IMR-90 (cell line): Measurements from ENCODE around the gene BMP2K. TPM values are rescaled to one million over a fixed set of nuclear protein-coding genes. Genes with fewer than 3 reads are reported as not detected.

Experiments
- ATAC-seq: fragments of 200-7000 bp; cut with Tn5 transposase; 2 replicates; pipeline ENCODE4 v1.9.1; 2020; ENCODE audit warnings: low read depth, mild to moderate bottlenecking, moderate library complexity
- BruUV-seq: library from RNA; stranded (reverse); fragments of 400-500 nt; replicated peaks from 2 replicates; lab custom pipeline; 2021; lab: Mats Ljungman, UMichigan
- CTCF ChIA-PET: fragments of 300-600 bp; formaldehyde crosslinking; extraction: SDS; loops from one replicate; lab custom pipeline; 2021; ENCODE audit warnings: antibody characterized with exemption; lab: Yijun Ruan, JAX
- POLR2A ChIA-PET: fragments of 300-600 bp; sonication (Branson Sonifier 250); formaldehyde crosslinking; loops from one replicate; lab custom pipeline; 2022; ENCODE audit warnings: antibody characterized with exemption; ENCODE audit not compliant: unreplicated experiment; lab: Charles Lee
- DNase-seq: peaks from one replicate; pipeline ENCODE4 v3.0.0; 2013
- H2AFZ ChIP-seq: replicated peaks from 2 replicates; pipeline ENCODE3; 2013; ENCODE audit warnings: low read length, mild to moderate bottlenecking; ENCODE audit not compliant: poor library complexity
- H2AK5ac ChIP-seq: 2 replicates; pipeline ENCODE4 v1.6.1; 2013; ENCODE audit warnings: low read depth, low read length, inconsistent platforms
- H2AK9ac ChIP-seq: replicated peaks from 2 replicates; pipeline ENCODE3; 2013; ENCODE audit warnings: mild to moderate bottlenecking, low read depth, low read length, moderate library complexity; ENCODE audit not compliant: poor library complexity
- H2BK120ac ChIP-seq: 2 replicates; pipeline ENCODE4 v1.6.1; 2013; ENCODE audit warnings: low read depth, low read length, inconsistent platforms
- H2BK15ac ChIP-seq: 3 replicates; pipeline ENCODE4 v1.6.1; 2013; ENCODE audit warnings: low read depth, low read length, inconsistent platforms
- H2BK20ac ChIP-seq: 2 replicates; pipeline ENCODE4 v1.6.1; 2013; ENCODE audit warnings: low read depth, mild to moderate bottlenecking, inconsistent platforms, low read length, moderate library complexity
- H2BK5ac ChIP-seq: 2 replicates; pipeline ENCODE4 v1.6.1; 2013; ENCODE audit warnings: mild to moderate bottlenecking, low read depth, low read length, inconsistent platforms; ENCODE audit not compliant: poor library complexity, severe bottlenecking
- H3K14ac ChIP-seq: replicated peaks from 2 replicates; pipeline ENCODE4 v1.6.1; 2013; ENCODE audit warnings: low read depth, low read length, inconsistent platforms
- H3K18ac ChIP-seq: 2 replicates; pipeline ENCODE4 v1.6.1; 2013; ENCODE audit warnings: low read depth, low read length, control low read depth
- H3K23ac ChIP-seq: 2 replicates; pipeline ENCODE4 v1.6.1; 2013; ENCODE audit warnings: low read depth, low read length, inconsistent platforms
- H3K27ac ChIP-seq: 2 replicates; pipeline ENCODE4 v1.5.1; 2013; ENCODE audit warnings: mild to moderate bottlenecking, control low read depth, low read length; ENCODE audit not compliant: insufficient read depth
- H3K27me3 ChIP-seq: 2 replicates; pipeline ENCODE4 v1.6.1; 2013; ENCODE audit warnings: low read length; ENCODE audit not compliant: control insufficient read depth, insufficient read depth
- H3K36me3 ChIP-seq: 2 replicates; pipeline ENCODE4 v1.6.1; 2013; ENCODE audit warnings: low read length, mixed read lengths; ENCODE audit not compliant: control insufficient read depth, insufficient read depth
- H3K4ac ChIP-seq: 2 replicates; pipeline ENCODE4 v1.6.1; 2013; ENCODE audit warnings: low read depth, low read length, inconsistent platforms
- H3K4me1 ChIP-seq: 2 replicates; pipeline ENCODE4 v1.6.1; 2013; ENCODE audit warnings: low read length, mixed read lengths; ENCODE audit not compliant: control insufficient read depth, insufficient read depth
- H3K4me2 ChIP-seq: 2 replicates; pipeline ENCODE4 v1.6.1; 2013; ENCODE audit warnings: low read depth, mild to moderate bottlenecking, control low read depth, low read length, moderate library complexity
- H3K4me3 ChIP-seq: 2 replicates; pipeline ENCODE4 v1.5.1; 2013; ENCODE audit warnings: low read depth, mild to moderate bottlenecking, control low read depth, low read length, moderate library complexity; ENCODE audit not compliant: insufficient read depth
- H3K56ac ChIP-seq: 2 replicates; pipeline ENCODE4 v1.6.1; 2013; ENCODE audit warnings: low read length, inconsistent platforms; ENCODE audit not compliant: insufficient read depth; ENCODE audit errors: extremely low read depth
- H3K79me1 ChIP-seq, 2 experiments: 2 replicates each; pipeline ENCODE4 v1.6.1; 2013; ENCODE audit warnings: low read length in 2 of 2, inconsistent platforms in 1 of 2, low read depth in 1 of 2
- H3K9ac ChIP-seq: 2 replicates; pipeline ENCODE4 v1.6.1; 2013; ENCODE audit warnings: low read depth, low read length, control low read depth
- H3K9me1 ChIP-seq: 2 replicates; pipeline ENCODE4 v1.6.1; 2013; ENCODE audit warnings: low read length, inconsistent platforms; ENCODE audit not compliant: insufficient read depth
- H3K9me3 ChIP-seq: 2 replicates; pipeline ENCODE4 v1.6.1; 2013; ENCODE audit warnings: low read length; ENCODE audit not compliant: control insufficient read depth, insufficient read depth
- H4K20me1 ChIP-seq: 2 replicates; pipeline ENCODE4 v1.6.1; 2013; ENCODE audit warnings: low read length, inconsistent platforms; ENCODE audit not compliant: insufficient read depth
- H4K5ac ChIP-seq: 2 replicates; pipeline ENCODE4 v1.6.1; 2013; ENCODE audit warnings: mild to moderate bottlenecking, low read depth, low read length, control low read depth
- H4K8ac ChIP-seq, 2 experiments: 2 replicates each; pipeline ENCODE4 v1.6.1; 2013; ENCODE audit warnings: low read depth in 2 of 2, low read length in 2 of 2, control low read depth in 1 of 2, inconsistent platforms in 1 of 2
- H4K91ac ChIP-seq: 2 replicates; pipeline ENCODE4 v1.6.1; 2013; ENCODE audit warnings: low read depth, low read length, inconsistent platforms; ENCODE audit not compliant: insufficient read depth
- BHLHE40 ChIP-seq: fragments of 150-350 bp; IDR thresholded peaks from 2 replicates; pipeline ENCODE4 v1.6.1; 2016; ENCODE audit warnings: mild to moderate bottlenecking, low read depth, low read length
- CEBPB ChIP-seq: IDR thresholded peaks from 2 replicates; pipeline ENCODE4 v1.6.1; 2012; ENCODE audit warnings: low read depth, low read length, improper control_type of control experiment
- CTCF ChIP-seq: conservative IDR thresholded peaks from 2 replicates; pipeline ENCODE4 v1.5.1; 2012; ENCODE audit warnings: mild to moderate bottlenecking, low read depth, low read length, improper control_type of control experiment
- MAFK ChIP-seq: IDR thresholded peaks from 2 replicates; pipeline ENCODE4 v1.6.1; 2012; ENCODE audit warnings: low read depth, low read length, improper control_type of control experiment
- MAZ ChIP-seq: IDR thresholded peaks from 2 replicates; pipeline ENCODE4 v1.6.1; 2012; ENCODE audit warnings: low read depth, mild to moderate bottlenecking, low read length, improper control_type of control experiment, moderate library complexity, borderline replicate concordance
- NFE2L2 ChIP-seq: fragments of 150-350 bp; IDR thresholded peaks from 2 replicates; pipeline ENCODE4 v1.6.1; 2016; ENCODE audit warnings: low read depth, mild to moderate bottlenecking, low read length
- POLR2A ChIP-seq: IDR thresholded peaks from 2 replicates; pipeline ENCODE4 v1.6.1; 2012; ENCODE audit warnings: mild to moderate bottlenecking, low read depth, low read length
- RAD21 ChIP-seq: IDR thresholded peaks from 2 replicates; pipeline ENCODE4 v1.6.1; 2012; ENCODE audit warnings: low read length, improper control_type of control experiment
- RCOR1 ChIP-seq: IDR thresholded peaks from 2 replicates; pipeline ENCODE4 v1.6.1; 2012; ENCODE audit warnings: mild to moderate bottlenecking, low read length, improper control_type of control experiment; ENCODE audit not compliant: insufficient replicate concordance
- USF2 ChIP-seq: fragments of 150-350 bp; IDR thresholded peaks from 2 replicates; pipeline ENCODE4 v1.6.1; 2017; ENCODE audit warnings: mild to moderate bottlenecking, antibody characterized with exemption, low read length, low read depth
- WGBS, 2 experiments: methylation state at CpG; one replicate each; pipeline versions ENCODE4 v1.1.5 to v1.1.7; 2013; ENCODE audit warnings: missing lambda C conversion rate in 2 of 2; ENCODE audit not compliant: insufficient read length in 1 of 2; ENCODE audit errors: extremely low coverage in 2 of 2; 5-methylcytosine and 5-hydroxymethylcytosine counted together
- dilution Hi-C: fragments of 300-500 bp; cut with HindIII; formaldehyde crosslinking; loops from one replicate; pipeline ENCODE4 v1.14.3; 2018; ENCODE audit warnings: low sequenced_read_pairs; ENCODE audit not compliant: unreplicated experiment
- in situ Hi-C: fragments of 300-500 bp; cut with MboI; formaldehyde crosslinking; loops from 3 replicates; pipeline ENCODE4 v1.14.3; 2019; ENCODE audit warnings: low sequenced_read_pairs, inconsistent platforms, mixed read lengths
- intact Hi-C: fragments of 100-400 bp; cut with micrococcal nuclease; formaldehyde crosslinking; loops from 2 replicates; pipeline ENCODE4 v1.10.0; 2022
- polyA plus RNA-seq, 3 experiments: library from polyadenylated mRNA; depleted of rRNA; stranded (reverse); fragments of >200 nt; gene quantifications; 2 replicates each; pipeline ENCODE4 v1.2.3, GENCODE V29; 2012; ENCODE audit warnings: low replicate concordance in 1 of 3
- total RNA-seq: library from RNA; depleted of rRNA; stranded (reverse); fragments of >200 nt; gene quantifications from 2 replicates; pipeline ENCODE4 v1.2.3, GENCODE V29; 2012

Gene BMP2K
- total and polyA plus RNA-seq, 2 of the 4 experiments (the other 2 are of a cell fraction) = 15.8 to 46.1 TPM

- TF ChIP-seq POLR2A = no peak
- TF ChIP-seq USF2 = no peak
- TF ChIP-seq MAFK = no peak
- no peak for TF ChIP-seq NFE2L2
- TF ChIP-seq RCOR1 = no peak
- TF ChIP-seq CTCF = peak; percentile 33
- no peak for TF ChIP-seq CEBPB
- TF ChIP-seq BHLHE40 = no peak
- TF ChIP-seq RAD21 = peak; percentile 19; the same call in 1 of the 2 replicates
- TF ChIP-seq MAZ = no peak
- no peak overlapping the region for H2BK5ac ChIP-seq
- no peak overlapping the region for H2AK9ac ChIP-seq
- no peak overlapping the region for H3K4me3 ChIP-seq
- no peak overlapping the region for H2AK5ac ChIP-seq
- no peak overlapping the region for H2BK20ac ChIP-seq
- H3K36me3 ChIP-seq = no peaks in the 10 kb centered on the region
- H4K91ac ChIP-seq = no peak overlapping the region
- in situ Hi-C loops = no loop called here
- H3K27ac ChIP-seq = no peak overlapping the region
- no TSS peak for BruUV-seq
- intact Hi-C loops = loop anchor here (1.0 to 10.0 kb wide), 7 partner anchors 623 to 1408 kb away; partner anchors contain the start of genes ANTXR2, CFAP299 and FGF5
- no peak overlapping the region for H3K9ac ChIP-seq
- 0 out of 2 replicates have a peak, but pooled peaks have one; percentile 32 for ATAC-seq
- H2BK120ac ChIP-seq = no peak overlapping the region
- no peaks in the 10 kb centered on the region for H3K79me1 ChIP-seq
- no peak overlapping the region for H3K23ac ChIP-seq
- ChIA-PET CTCF (interaction anchor here (0.8 to 2.0 kb wide), 2 partner anchors 12 to 540 kb away, joined by 3 to 4 read pairs; no protein-coding TSS in a partner anchor), POLR2A (no interaction called here)
- no peak for DNase-seq
- H4K8ac ChIP-seq = no peak overlapping the region
- peaks cover 5% of the 10 kb centered on the region for H3K27me3 ChIP-seq
- no peak overlapping the region for H3K4me2 ChIP-seq
- no peak overlapping the region for H3K56ac ChIP-seq
- no peak overlapping the region for H2BK15ac ChIP-seq
- H3K18ac ChIP-seq = no peak overlapping the region
- no peaks in the 10 kb centered on the region for H4K20me1 ChIP-seq
- no peaks in the 10 kb centered on the region; the same call in 1 of the 2 replicates for H3K9me1 ChIP-seq
- no peak overlapping the region for H3K14ac ChIP-seq
- no peaks in the 10 kb centered on the region for H3K4me1 ChIP-seq
- WGBS, 2 experiments = 10% methylated on average over 2 of the region's 11 CpGs; no CpG with 5 or more reads in 1 of the 2 experiments
- dilution Hi-C loops = no loop called here
- H3K9me3 ChIP-seq = no peaks in the 10 kb centered on the region
- no peak overlapping the region for H2AFZ ChIP-seq
- H4K5ac ChIP-seq = no peak overlapping the region
- no peak overlapping the region for H3K4ac ChIP-seq
Observed at GRCh38 chr4:78953769-78954666, 177.9 kb downstream of the BMP2K start.
